GM21381 (cell line): ENCODE results near the gene JARID2.

Experiments used
- ATAC-seq: cut with Tn5 transposase; IDR thresholded peaks from one replicate; pipeline ENCODE4 v1.9.1; 2021; ENCODE audit warnings: mild to moderate bottlenecking, moderate library complexity; ENCODE audit not compliant: unreplicated experiment

The JARID2 gene

GRCh38 chr6:15512721-15513120 lies 266.9 kb downstream of the JARID2 start:
- no peak for ATAC-seq

- no peak for ATAC-seq
Measured at GRCh38 chr6:15513131-15513771, 267.4 kb downstream of the JARID2 start.

GRCh38 chr6:15513801-15514711 lies 268.2 kb downstream of the JARID2 start:
- no peak for ATAC-seq

GRCh38 chr6:15515226-15515625 lies 269.4 kb downstream of the JARID2 start:
- ATAC-seq = no peak

GRCh38 chr6:15515660-15516375 lies 269.9 kb downstream of the JARID2 start:
- no peak for ATAC-seq

GRCh38 chr6:15516378-15516777 lies 270.5 kb downstream of the JARID2 start:
- no peak for ATAC-seq

GRCh38 chr6:15516923-15517560 lies 271.2 kb downstream of the JARID2 start:
- ATAC-seq = no peak

- no peak for ATAC-seq
Measured at GRCh38 chr6:15517600-15517999, 271.7 kb downstream of the JARID2 start.

GRCh38 chr6:15518057-15518456 lies 272.2 kb downstream of the JARID2 start:
- no peak for ATAC-seq

GRCh38 chr6:15518878-15519277 lies 273.0 kb downstream of the JARID2 start:
- ATAC-seq = no peak

GRCh38 chr6:15519681-15520080 lies 273.8 kb downstream of the JARID2 start:
- ATAC-seq = no peak

GRCh38 chr6:15520626-15521203 lies 274.8 kb downstream of the JARID2 start:
- ATAC-seq = no peak

- no peak for ATAC-seq
Measured at GRCh38 chr6:15521582-15521981, 275.7 kb downstream of the JARID2 start.

GRCh38 chr6:15522026-15522425 lies 276.2 kb downstream of the JARID2 start:
- ATAC-seq = no peak

GRCh38 chr6:15522427-15522826 lies 276.6 kb downstream of the JARID2 start:
- no peak for ATAC-seq

GRCh38 chr6:15522856-15523529 lies 277.1 kb downstream of the JARID2 start:
- no peak for ATAC-seq

GRCh38 chr6:15523679-15524630 lies 278.1 kb downstream of the JARID2 start:
- no peak for ATAC-seq

- ATAC-seq = no peak
Measured at GRCh38 chr6:15524861-15525401, 279.1 kb downstream of the JARID2 start.

GRCh38 chr6:15526212-15526701 lies 280.4 kb downstream of the JARID2 start:
- no peak for ATAC-seq
